ENCODE data around the gene PGA3.
"Not testable (repeated sequence)": the region's sequence is repeated elsewhere in the genome, so short reads cannot be mapped to it uniquely, and the experiment has no call there.

Gene PGA3

DNA sequence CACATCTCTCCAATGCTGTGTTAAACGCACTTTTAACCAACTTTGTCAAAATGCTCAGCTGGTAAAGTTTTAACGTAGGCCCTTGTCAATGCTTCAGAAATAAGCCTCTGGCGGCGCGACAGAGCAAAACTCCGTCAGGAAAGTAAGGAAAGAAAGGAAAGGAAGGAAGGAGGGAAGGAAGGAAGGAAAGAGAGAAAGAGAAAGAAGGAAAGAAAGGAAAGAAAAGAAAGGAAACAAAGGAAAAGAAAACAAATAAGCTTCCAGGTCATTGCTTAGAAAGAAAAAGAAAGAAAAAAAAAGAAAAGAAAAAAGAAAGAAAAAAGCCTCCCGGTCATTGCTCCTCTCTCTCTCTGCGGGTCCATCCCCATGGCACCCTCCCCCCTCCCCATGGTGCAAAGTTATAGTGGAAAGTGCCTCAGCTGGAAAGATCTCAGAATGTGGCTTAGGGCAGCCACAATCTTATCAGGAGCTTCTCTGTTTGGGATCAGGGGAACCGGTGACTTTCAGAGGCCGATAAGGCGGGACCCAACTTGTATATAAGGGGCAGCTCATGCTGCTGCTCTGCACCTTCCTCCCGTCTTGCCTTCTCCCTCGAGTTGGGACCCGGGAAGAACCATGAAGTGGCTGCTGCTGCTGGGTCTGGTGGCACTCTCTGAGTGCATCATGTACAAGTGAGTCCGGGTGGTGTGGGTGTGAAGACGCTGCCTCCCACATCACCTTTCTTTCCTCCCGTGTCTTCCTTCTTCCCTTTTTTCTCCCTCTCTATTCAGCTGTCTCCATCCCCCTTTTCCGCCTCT lies at the start of gene PGA3:
Gene PGA3 (plus strand): TSS at position 566 of the 797 bp plus-strand sequence. CDS start 50 bp downstream, at position 616.
- H3K27ac ChIP-seq, result not testable (repeated sequence)

DNA sequence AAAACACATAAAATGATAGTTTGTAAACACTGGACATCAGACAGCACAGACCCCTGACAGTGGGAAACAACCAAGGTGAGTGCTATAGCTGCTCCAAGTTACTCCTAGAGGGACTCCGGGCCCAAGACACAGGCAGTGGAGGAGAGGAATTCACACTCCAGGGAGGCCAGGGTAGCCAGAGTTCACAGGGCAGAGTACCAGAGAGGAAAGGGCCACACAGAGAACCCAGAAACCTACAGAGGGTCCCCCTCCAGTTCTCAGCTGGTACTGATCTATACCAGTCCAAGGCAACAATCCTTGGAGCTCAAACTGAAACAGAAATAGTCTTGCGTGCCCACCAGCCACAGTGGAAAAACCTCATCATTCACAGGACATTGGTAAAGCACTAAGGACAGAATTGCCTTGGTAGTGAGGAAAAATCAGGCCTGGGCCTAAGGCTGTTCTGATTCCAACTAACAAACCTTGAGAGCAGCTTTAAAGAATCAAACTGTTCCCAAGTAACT lies 49.7 kb upstream of the PGA3 start:
- no peak overlapping the region for H3K27ac ChIP-seq
- TF ChIP-seq ZFX (IDR thresholded peaks at IDR 0.05; ENCODE audit: borderline replicate concordance), result no peak
- TF ChIP-seq, protein P1, sequence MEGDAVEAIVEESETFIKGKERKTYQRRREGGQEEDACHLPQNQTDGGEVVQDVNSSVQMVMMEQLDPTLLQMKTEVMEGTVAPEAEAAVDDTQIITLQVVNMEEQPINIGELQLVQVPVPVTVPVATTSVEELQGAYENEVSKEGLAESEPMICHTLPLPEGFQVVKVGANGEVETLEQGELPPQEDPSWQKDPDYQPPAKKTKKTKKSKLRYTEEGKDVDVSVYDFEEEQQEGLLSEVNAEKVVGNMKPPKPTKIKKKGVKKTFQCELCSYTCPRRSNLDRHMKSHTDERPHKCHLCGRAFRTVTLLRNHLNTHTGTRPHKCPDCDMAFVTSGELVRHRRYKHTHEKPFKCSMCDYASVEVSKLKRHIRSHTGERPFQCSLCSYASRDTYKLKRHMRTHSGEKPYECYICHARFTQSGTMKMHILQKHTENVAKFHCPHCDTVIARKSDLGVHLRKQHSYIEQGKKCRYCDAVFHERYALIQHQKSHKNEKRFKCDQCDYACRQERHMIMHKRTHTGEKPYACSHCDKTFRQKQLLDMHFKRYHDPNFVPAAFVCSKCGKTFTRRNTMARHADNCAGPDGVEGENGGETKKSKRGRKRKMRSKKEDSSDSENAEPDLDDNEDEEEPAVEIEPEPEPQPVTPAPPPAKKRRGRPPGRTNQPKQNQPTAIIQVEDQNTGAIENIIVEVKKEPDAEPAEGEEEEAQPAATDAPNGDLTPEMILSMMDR (IDR thresholded peaks at IDR 0.05), result no peak

DNA sequence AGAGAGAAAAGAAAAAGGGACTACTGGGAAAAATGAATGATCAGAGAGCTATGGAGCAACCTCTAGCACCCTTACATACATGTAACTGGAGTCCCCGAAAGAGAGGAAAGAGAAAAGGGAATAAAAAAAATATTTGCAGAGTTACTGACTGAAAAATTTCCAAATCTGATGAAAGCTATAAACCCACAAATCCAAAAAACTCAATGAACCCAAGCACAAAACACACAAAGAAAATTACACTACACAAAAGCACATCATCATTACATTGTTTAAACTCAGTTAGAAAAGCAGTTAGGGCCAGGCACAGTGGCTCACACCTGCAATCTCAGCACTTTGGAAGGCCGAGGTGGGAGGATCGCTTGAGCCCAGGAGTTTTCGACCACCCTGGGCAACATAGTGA lies 48.8 kb upstream of the PGA3 start:
- no peak for TF ChIP-seq ZFX (IDR thresholded peaks at IDR 0.05; ENCODE audit: borderline replicate concordance)
- TF ChIP-seq, protein P1 (IDR thresholded peaks at IDR 0.05), result no peak
- H3K27ac ChIP-seq, result no peak overlapping the region

DNA sequence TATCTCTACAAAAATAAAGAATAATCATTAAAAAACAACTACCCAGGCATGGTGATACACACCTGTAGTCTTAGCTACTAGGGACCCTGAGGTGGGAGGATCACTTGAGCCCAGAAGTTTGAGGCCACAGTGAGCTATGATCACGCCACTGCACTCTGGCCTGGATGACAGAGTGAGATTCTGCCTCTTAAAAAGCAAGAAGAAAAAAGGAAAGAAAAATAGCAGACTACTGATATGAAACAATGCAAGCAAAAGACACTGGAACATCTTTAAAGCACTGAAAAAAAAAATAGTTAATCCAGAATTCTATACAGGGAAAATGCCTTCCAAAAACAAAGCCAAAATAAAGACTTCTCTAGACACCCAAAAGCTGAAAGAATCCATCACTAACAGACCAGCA lies 48.0 kb upstream of the PGA3 start:
- TF ChIP-seq, protein P1 (IDR thresholded peaks at IDR 0.05), result no peak
- TF ChIP-seq ZFX (IDR thresholded peaks at IDR 0.05; ENCODE audit: borderline replicate concordance), result no peak
- H3K27ac ChIP-seq, result no peak overlapping the region

DNA sequence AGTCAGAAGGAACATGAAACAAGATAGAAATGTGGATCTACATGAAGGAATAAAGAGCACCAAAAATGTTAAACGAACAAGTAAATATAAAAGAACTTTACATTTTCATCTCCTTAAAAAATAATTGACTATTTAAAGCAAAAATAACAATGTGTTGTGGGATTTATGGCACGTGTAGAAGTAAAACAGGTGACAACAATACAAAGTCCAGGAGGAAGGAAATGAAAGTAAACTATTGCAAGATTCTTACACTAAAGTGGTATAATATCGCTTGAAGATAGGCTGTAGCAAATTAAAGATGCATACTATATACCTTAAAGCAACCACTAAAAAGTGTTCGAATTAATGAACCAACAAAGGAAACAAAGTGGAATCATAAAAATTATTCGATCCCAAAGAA lies 47.6 kb upstream of the PGA3 start:
- TF ChIP-seq, protein P1 (IDR thresholded peaks at IDR 0.05), result no peak
- TF ChIP-seq ZFX (IDR thresholded peaks at IDR 0.05; ENCODE audit: borderline replicate concordance), result no peak
- no peak overlapping the region for H3K27ac ChIP-seq

DNA sequence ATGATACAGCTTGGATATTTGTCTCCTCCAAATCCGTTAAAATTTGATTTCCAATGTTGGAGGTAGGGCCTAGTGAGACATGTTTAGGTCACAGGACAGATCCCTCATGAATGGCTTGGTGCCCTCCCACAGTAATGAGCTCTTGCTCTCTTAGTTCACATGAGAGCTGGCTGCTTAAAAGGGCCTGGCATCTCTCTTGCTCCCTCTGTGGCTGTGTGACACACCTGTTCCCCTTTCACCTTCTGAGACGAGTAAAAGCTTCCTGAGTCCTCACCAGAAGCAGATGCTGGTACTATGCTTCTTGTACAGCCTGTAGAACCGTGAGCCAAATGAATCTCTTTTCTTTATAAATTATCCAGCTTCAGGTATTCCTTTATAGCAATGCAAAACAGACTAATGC lies 45.6 kb upstream of the PGA3 start:
- H3K27ac ChIP-seq, result peak overlapping the region; percentile 94
- TF ChIP-seq, protein P1 (IDR thresholded peaks at IDR 0.05), result no peak
- no peak for TF ChIP-seq ZFX (IDR thresholded peaks at IDR 0.05; ENCODE audit: borderline replicate concordance)

DNA sequence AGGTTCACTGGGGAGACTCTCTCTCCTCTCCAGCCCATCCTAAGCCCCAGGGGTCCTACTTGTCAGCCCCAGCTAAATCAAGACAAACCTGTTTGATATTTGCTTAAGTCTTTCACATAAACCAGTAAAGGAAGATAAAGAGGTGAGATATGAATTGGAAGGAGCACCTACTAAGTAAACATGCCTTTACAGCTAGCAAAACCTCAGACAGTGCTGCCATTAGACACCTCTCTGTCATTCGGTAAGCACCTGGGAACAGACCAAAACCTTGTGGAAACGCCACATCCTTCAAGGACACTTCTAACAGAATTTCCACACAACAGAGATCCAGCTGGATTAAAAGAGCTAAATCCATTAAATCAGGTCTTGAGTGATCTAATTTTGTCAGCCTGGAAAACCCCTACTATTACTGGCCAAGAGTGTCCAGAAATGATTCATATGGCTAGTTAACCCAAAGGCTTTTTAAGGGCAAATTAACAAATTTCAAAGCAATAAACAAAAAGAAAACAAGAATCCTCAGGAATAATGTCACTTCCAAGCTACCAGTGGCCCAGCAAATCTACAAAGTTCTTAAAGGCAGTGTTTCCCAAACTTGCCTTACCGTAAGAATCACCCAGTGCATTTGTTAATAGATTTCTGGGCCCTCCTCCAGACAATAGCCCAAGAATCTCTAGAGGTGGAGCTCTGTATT lies 44.5 kb upstream of the PGA3 start:
- H3K27ac ChIP-seq, result peak overlapping the region; percentile 94
- TF ChIP-seq ZFX (IDR thresholded peaks at IDR 0.05; ENCODE audit: borderline replicate concordance), result no peak
- TF ChIP-seq, protein P1 (IDR thresholded peaks at IDR 0.05), result no peak
